HCT116 (cell line): ENCODE results near the gene INTS6. TPM values are rescaled to one million over a fixed set of nuclear protein-coding genes. Genes with fewer than 3 reads are reported as not detected.
A peak's percentile ranks its signal among the peaks of the same experiment; 100 is the strongest.

Experiments
- ATAC-seq: fragments of 200-7000 bp; cut with Tn5 transposase; 2 replicates; pipeline ENCODE4 v1.9.1; 2020; ENCODE audit warnings: mild to moderate bottlenecking, moderate library complexity
- BruUV-seq: library from RNA; stranded (reverse); fragments of 400-500 nt; replicated peaks from 2 replicates; lab custom pipeline; 2021; lab: Mats Ljungman, UMichigan
- CTCF ChIA-PET: fragments of 300-600 bp; sonication (Branson Sonifier 250); formaldehyde crosslinking; loops from one replicate; lab custom pipeline; 2021; ENCODE audit warnings: antibody characterized with exemption; lab: Charles Lee
- POLR2A ChIA-PET: fragments of 300-600, 350-600 bp; sonication (Branson Sonifier 250); formaldehyde crosslinking; loops from one replicate; lab custom pipeline; 2021; ENCODE audit warnings: antibody characterized with exemption; lab: Charles Lee
- RAD21 ChIA-PET, 2 experiments: fragments of 300-600 bp; sonication (Branson Sonifier 250); formaldehyde crosslinking; loops; one replicate each; lab custom pipeline; 2023; ENCODE audit warnings: low total read pairs in 2 of 2; ENCODE audit not compliant: uncharacterized antibody in 2 of 2, unreplicated experiment in 2 of 2, low non-redundant PET in 1 of 2; lab: Charles Lee
- DNase-seq: peaks from one replicate; pipeline ENCODE4 v3.0.0-alpha.2; 2010; ENCODE audit warnings: low read depth, low spot score
- H2AFZ ChIP-seq: fragments of 200-600 bp; shearing (Covaris generic), sonication (generic); 2 replicates; pipeline ENCODE4 v1.6.1; 2017; ENCODE audit warnings: low read depth, mixed run types, mixed read lengths, antibody characterized with exemption, low read length; ENCODE audit not compliant: poor library complexity, severe bottlenecking
- H3K27ac ChIP-seq: 2 replicates; pipeline ENCODE4 v1.5.1; 2012; ENCODE audit warnings: low read depth, low read length
- H3K27me3 ChIP-seq: fragments of 200-600 bp; sonication (generic); 2 replicates; pipeline ENCODE4 v1.6.1; 2016; ENCODE audit warnings: mixed run types, low read length, mixed read lengths; ENCODE audit not compliant: insufficient read depth
- H3K36me3 ChIP-seq, 2 experiments: fragments of 200-500 bp in 1 of 2; fragments of 200-600 bp in 1 of 2; sonication (Bioruptor generic) in 1 of 2; sonication (generic) in 1 of 2; 2 replicates each; pipeline versions ENCODE4 v1.5.1 to v1.6.1; 2014 to 2016; ENCODE audit warnings: low read length in 2 of 2, inconsistent platforms in 1 of 2, mixed read lengths in 1 of 2, mixed run types in 1 of 2; ENCODE audit not compliant: insufficient read depth in 2 of 2, control insufficient read depth in 1 of 2
- H3K4me1 ChIP-seq, 2 experiments: fragments of 200-600 bp in 1 of 2; sonication (generic) in 1 of 2; 2 replicates each; pipeline versions ENCODE4 v1.5.1 to v1.6.1; 2012 to 2017; ENCODE audit warnings: low read length in 2 of 2, inconsistent platforms in 1 of 2, mild to moderate bottlenecking in 1 of 2, mixed read lengths in 1 of 2, mixed run types in 1 of 2, moderate library complexity in 1 of 2; ENCODE audit not compliant: insufficient read depth in 2 of 2, control insufficient read depth in 1 of 2
- H3K4me2 ChIP-seq: fragments of 200-600 bp; sonication (generic); 2 replicates; pipeline ENCODE4 v1.6.1; 2017; ENCODE audit warnings: mixed run types, low read length, mixed read lengths
- H3K4me3 ChIP-seq, 2 experiments: fragments of 200-600 bp in 1 of 2; sonication (generic) in 1 of 2; replicated peaks in 1 of 2; 2 replicates each; pipeline ENCODE4 v1.5.1; 2011 to 2016; ENCODE audit warnings: low read length in 2 of 2, control low read depth in 1 of 2, low read depth in 1 of 2, mild to moderate bottlenecking in 1 of 2, mixed read lengths in 1 of 2, mixed run types in 1 of 2
- H3K79me2 ChIP-seq: fragments of 200-600 bp; sonication (generic); 2 replicates; pipeline ENCODE4 v1.6.1; 2017; ENCODE audit warnings: mild to moderate bottlenecking, mixed run types, low read length, moderate library complexity, mixed read lengths; ENCODE audit not compliant: insufficient read depth
- H3K9ac ChIP-seq: fragments of 200-600 bp; sonication (generic); 2 replicates; pipeline ENCODE4 v1.6.1; 2016; ENCODE audit warnings: low read length, mixed read lengths
- H3K9me2 ChIP-seq: fragments of 200-600 bp; sonication (generic), shearing (Covaris generic); 2 replicates; pipeline ENCODE4 v1.6.1; 2017; ENCODE audit warnings: mixed run types, mild to moderate bottlenecking, moderate library complexity; ENCODE audit not compliant: insufficient read depth
- H3K9me3 ChIP-seq, 2 experiments: fragments of 200-500 bp in 1 of 2; fragments of 200-600 bp in 1 of 2; sonication (Bioruptor generic) in 1 of 2; sonication (generic) in 1 of 2; 2 replicates each; pipeline ENCODE4 v1.6.1; 2014 to 2017; ENCODE audit warnings: low read length in 2 of 2, mixed read lengths in 2 of 2, inconsistent platforms in 1 of 2, low read depth in 1 of 2, mild to moderate bottlenecking in 1 of 2, mixed run types in 1 of 2, moderate library complexity in 1 of 2; ENCODE audit not compliant: control insufficient read depth in 1 of 2, insufficient read depth in 1 of 2
- H4K20me1 ChIP-seq: fragments of 200-600 bp; sonication (generic), shearing (Covaris generic); 2 replicates; pipeline ENCODE4 v1.6.1; 2017; ENCODE audit warnings: mixed run types, mild to moderate bottlenecking, moderate library complexity; ENCODE audit not compliant: insufficient read depth
- CBX3 ChIP-seq: IDR thresholded peaks from 2 replicates; pipeline ENCODE4 v1.6.1; 2012; ENCODE audit warnings: low read depth
- CTCF ChIP-seq, 3 experiments: fragments of 200-600 bp in 1 of 3; sonication (generic) in 1 of 3; IDR thresholded peaks in 2 of 3; conservative IDR thresholded peaks in 1 of 3; 2 replicates each; pipeline ENCODE4 v1.5.1; 2012 to 2017; ENCODE audit warnings: low read depth in 2 of 3, low read length in 2 of 3, antibody characterized with exemption in 1 of 3, borderline replicate concordance in 1 of 3, control low read depth in 1 of 3, mild to moderate bottlenecking in 1 of 3, mixed read lengths in 1 of 3, mixed run types in 1 of 3, moderate library complexity in 1 of 3; ENCODE audit not compliant: insufficient read depth in 1 of 3
- EGR1 ChIP-seq: IDR thresholded peaks from 2 replicates; pipeline ENCODE4 v1.6.1; 2012; ENCODE audit warnings: low read depth
- ELF1 ChIP-seq: IDR thresholded peaks from 2 replicates; pipeline ENCODE4 v1.6.1; 2012; ENCODE audit warnings: low read depth, borderline replicate concordance
- EZH2 ChIP-seq: fragments of 200-600 bp; sonication (generic); IDR thresholded peaks from 2 replicates; pipeline ENCODE4 v1.6.1; 2017; ENCODE audit warnings: antibody characterized with exemption, mixed run types
- EZH2phosphoT487 ChIP-seq: fragments of 200-600 bp; IDR thresholded peaks from 2 replicates; pipeline ENCODE4 v1.6.1; 2018; ENCODE audit warnings: antibody characterized with exemption, borderline replicate concordance
- FOSL1 ChIP-seq: IDR thresholded peaks from 2 replicates; pipeline ENCODE4 v1.6.1; 2012; ENCODE audit warnings: low read depth
- JUND ChIP-seq: IDR thresholded peaks from 2 replicates; pipeline ENCODE4 v1.6.1; 2012
- MAX ChIP-seq: IDR thresholded peaks from 2 replicates; pipeline ENCODE4 v1.6.1; 2012
- REST ChIP-seq: IDR thresholded peaks from 2 replicates; pipeline ENCODE4 v1.6.1; 2012; ENCODE audit warnings: low read depth
- ZBTB33 ChIP-seq: IDR thresholded peaks from 2 replicates; pipeline ENCODE4 v1.6.1; 2011; ENCODE audit warnings: mild to moderate bottlenecking, low read length, moderate library complexity; ENCODE audit not compliant: insufficient replicate concordance; ENCODE audit errors: extremely low read depth
- ZNF274 ChIP-seq: fragments of 200-500 bp; sonication (Bioruptor generic); IDR thresholded peaks from 2 replicates; pipeline ENCODE4 v1.6.1; 2014; ENCODE audit warnings: mild to moderate bottlenecking, low read depth, low read length, inconsistent platforms
- intact Hi-C: fragments of 100-400 bp; cut with micrococcal nuclease; formaldehyde crosslinking; loops from 2 replicates; pipeline ENCODE4 v1.10.0; 2022
- total RNA-seq: library from RNA; stranded (reverse); gene quantifications from one replicate; pipeline ENCODE4 v1.2.1, GENCODE V29; 2021; ENCODE audit not compliant: unreplicated experiment

The INTS6 gene
- total RNA-seq, 1 experiment from 2014 or later: 44.7 TPM

GRCh38 chr13:51422484-51422883 lies 30.4 kb downstream of the INTS6 start:
- Histone ChIP-seq H3K4me2 (no peak overlapping the region), H2AFZ (no peak overlapping the region), H3K4me3 (no peak overlapping the region), H3K9ac (no peak overlapping the region), H3K27ac (no peak overlapping the region), H3K79me2 (peaks cover 98% of the 10 kb centered on the region), H3K9me2 (no peaks in the 10 kb centered on the region), H3K36me3 (peaks cover 0 to 9% of the 10 kb centered on the region in 2 experiments; a peak in 2 of 4 replicates), H3K4me1 (no peaks in the 10 kb centered on the region), H3K9me3 (no peaks in the 10 kb centered on the region), H3K27me3 (no peaks in the 10 kb centered on the region), H4K20me1 (peaks cover 17% of the 10 kb centered on the region; the same call in 1 of the 2 replicates)
- TSS peak; percentile 6 for BruUV-seq
- RAD21 ChIA-PET: no interaction called here
- intact Hi-C loops: no loop called here
- DNase-seq (no peak), ATAC-seq (no peak)
- POLR2A ChIA-PET: interaction anchor here (2.0 kb wide), 1 partner anchor 31 kb away, joined by 4 read pairs; the partner anchor contains the start of gene INTS6
- CTCF ChIA-PET: interaction anchor here (1.0 kb wide), 1 partner anchor 13 kb away, joined by 4 read pairs; no protein-coding TSS in a partner anchor
- no peak for TF ChIP-seq CBX3
- TF ChIP-seq EZH2phosphoT487: no peak
- no peak for TF ChIP-seq JUND
- TF ChIP-seq MAX: no peak
- no peak for TF ChIP-seq ELF1
- TF ChIP-seq ZNF274: no peak
- TF ChIP-seq FOSL1: no peak
- no peak for TF ChIP-seq ZBTB33
- no peak for TF ChIP-seq CTCF (IDR thresholded peaks at IDR 0.05 in 2 of 3, conservative IDR thresholded peaks at IDR 0.05 in 1 of 3; ENCODE audit: borderline replicate concordance in 1 of 3, insufficient read depth in 1 of 3, low read depth in 2 of 3, low read length in 2 of 3)
- no peak for TF ChIP-seq EGR1
- no peak for TF ChIP-seq REST
- TF ChIP-seq EZH2: no peak
